MM.1S (cell line): ENCODE data around the gene ACIN1.

Experiments used
- DNase-seq: peaks from one replicate; pipeline ENCODE4 v3.0.0-alpha.2; 2015
- H2AFZ ChIP-seq: fragments of 300-600 bp; sonication (generic); 2 replicates; pipeline ENCODE4 v1.6.0; 2016; ENCODE audit warnings: antibody characterized with exemption, low read length
- H3F3A ChIP-seq: fragments of 300-600 bp; sonication (generic); 2 replicates; pipeline ENCODE4 v1.6.1; 2016; ENCODE audit warnings: mild to moderate bottlenecking, antibody characterized with exemption, low read length, moderate library complexity, mixed read lengths; ENCODE audit not compliant: insufficient read depth
- H3K27ac ChIP-seq: fragments of 300-600 bp; sonication (generic); 2 replicates; pipeline ENCODE4 v1.5.1; 2016; ENCODE audit warnings: mild to moderate bottlenecking, low read length
- H3K27me3 ChIP-seq: fragments of 300-600 bp; sonication (generic); replicated peaks from 2 replicates; pipeline ENCODE4 v1.6.0; 2016; ENCODE audit warnings: low read length; ENCODE audit not compliant: insufficient read depth
- H3K36me3 ChIP-seq: fragments of 300-600 bp; sonication (generic); replicated peaks from 2 replicates; pipeline ENCODE4 v1.6.1; 2016; ENCODE audit warnings: mild to moderate bottlenecking, low read length, mixed read lengths; ENCODE audit not compliant: insufficient read depth
- H3K4me1 ChIP-seq: fragments of 300-600 bp; sonication (generic); 2 replicates; pipeline ENCODE4 v1.6.1; 2016; ENCODE audit warnings: low read length, mixed read lengths
- H3K4me2 ChIP-seq: fragments of 300-600 bp; sonication (generic); 2 replicates; pipeline ENCODE4 v1.6.0; 2016; ENCODE audit warnings: low read depth, low read length
- H3K4me3 ChIP-seq: fragments of 300-600 bp; sonication (generic); 2 replicates; pipeline ENCODE4 v1.5.1; 2016; ENCODE audit warnings: low read length, mixed read lengths
- H3K79me2 ChIP-seq: fragments of 300-600 bp; sonication (generic); 2 replicates; pipeline ENCODE4 v1.6.1; 2016; ENCODE audit warnings: mixed run types, low read length, mixed read lengths
- H3K9ac ChIP-seq: fragments of 300-600 bp; sonication (generic); 2 replicates; pipeline ENCODE4 v1.6.1; 2016; ENCODE audit warnings: low read length, mixed read lengths
- H3K9me2 ChIP-seq: fragments of 300-600 bp; sonication (generic); replicated peaks from 2 replicates; pipeline ENCODE4 v1.6.1; 2016; ENCODE audit warnings: mild to moderate bottlenecking, low read length, mixed read lengths; ENCODE audit not compliant: insufficient read depth
- H3K9me3 ChIP-seq: fragments of 300-600 bp; sonication (generic); replicated peaks from 2 replicates; pipeline ENCODE4 v1.6.1; 2016; ENCODE audit warnings: mild to moderate bottlenecking, low read length, mixed read lengths; ENCODE audit not compliant: insufficient read depth
- H4K20me1 ChIP-seq: fragments of 300-600 bp; sonication (generic); 2 replicates; pipeline ENCODE4 v1.6.1; 2016; ENCODE audit warnings: mild to moderate bottlenecking, low read length, moderate library complexity, mixed read lengths; ENCODE audit not compliant: insufficient read depth
- EZH2 ChIP-seq: fragments of 300-600 bp; sonication (generic); optimal IDR thresholded peaks from 2 replicates; pipeline ENCODE3; 2017; ENCODE audit warnings: low read depth, mild to moderate bottlenecking, antibody characterized with exemption, low read length, mixed read lengths
- EZH2phosphoT487 ChIP-seq: fragments of 300-600 bp; sonication (generic); IDR thresholded peaks from 2 replicates; pipeline ENCODE4 v1.6.1; 2018; ENCODE audit warnings: antibody characterized with exemption, low read length
- TF ChIP-seq, protein P1 (sequence below): fragments of 300-600 bp; sonication (generic); IDR thresholded peaks from 2 replicates; pipeline ENCODE4 v1.5.1; 2016; ENCODE audit warnings: antibody characterized with exemption, low read length, mixed read lengths

ACIN1 gene

DNA sequence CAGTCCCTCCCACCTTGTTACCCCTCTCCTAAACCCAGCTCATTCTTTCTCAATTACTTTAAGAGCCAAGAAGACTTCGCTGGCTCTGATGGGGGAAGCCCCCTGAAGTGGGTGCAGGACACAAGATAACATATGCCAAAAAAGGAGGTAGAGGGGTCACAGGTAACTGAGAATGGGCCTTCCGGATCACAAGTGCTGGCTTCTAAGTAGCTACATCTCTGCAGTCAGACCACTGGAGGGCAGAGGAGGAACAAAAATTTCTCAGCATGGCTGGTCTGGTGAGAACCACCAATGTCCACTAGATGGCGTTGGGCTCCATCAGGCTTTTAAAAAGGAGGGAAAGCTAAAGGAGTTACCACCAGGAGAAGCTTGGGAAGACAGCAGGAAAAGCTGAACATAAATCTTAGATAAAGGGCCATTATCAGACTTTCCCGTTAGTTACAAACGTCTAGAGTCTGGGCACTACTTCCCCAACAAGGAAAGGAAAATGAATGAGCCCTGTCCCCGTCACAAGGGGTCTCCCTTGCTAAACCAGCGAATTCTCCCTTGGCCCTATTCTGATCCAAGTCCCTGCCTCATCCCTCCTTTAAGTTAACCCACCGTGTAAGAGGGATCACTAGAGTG, 26.0 kb downstream of the ACIN1 start:
- H3K4me3 ChIP-seq = no peak overlapping the region
- TF ChIP-seq EZH2phosphoT487 (no peak), EZH2 (no peak)
- TF ChIP-seq, protein P1, sequence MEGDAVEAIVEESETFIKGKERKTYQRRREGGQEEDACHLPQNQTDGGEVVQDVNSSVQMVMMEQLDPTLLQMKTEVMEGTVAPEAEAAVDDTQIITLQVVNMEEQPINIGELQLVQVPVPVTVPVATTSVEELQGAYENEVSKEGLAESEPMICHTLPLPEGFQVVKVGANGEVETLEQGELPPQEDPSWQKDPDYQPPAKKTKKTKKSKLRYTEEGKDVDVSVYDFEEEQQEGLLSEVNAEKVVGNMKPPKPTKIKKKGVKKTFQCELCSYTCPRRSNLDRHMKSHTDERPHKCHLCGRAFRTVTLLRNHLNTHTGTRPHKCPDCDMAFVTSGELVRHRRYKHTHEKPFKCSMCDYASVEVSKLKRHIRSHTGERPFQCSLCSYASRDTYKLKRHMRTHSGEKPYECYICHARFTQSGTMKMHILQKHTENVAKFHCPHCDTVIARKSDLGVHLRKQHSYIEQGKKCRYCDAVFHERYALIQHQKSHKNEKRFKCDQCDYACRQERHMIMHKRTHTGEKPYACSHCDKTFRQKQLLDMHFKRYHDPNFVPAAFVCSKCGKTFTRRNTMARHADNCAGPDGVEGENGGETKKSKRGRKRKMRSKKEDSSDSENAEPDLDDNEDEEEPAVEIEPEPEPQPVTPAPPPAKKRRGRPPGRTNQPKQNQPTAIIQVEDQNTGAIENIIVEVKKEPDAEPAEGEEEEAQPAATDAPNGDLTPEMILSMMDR = peak; percentile 88
- no peaks in the 10 kb centered on the region for H3K9me2 ChIP-seq
- H2AFZ ChIP-seq = no peak overlapping the region
- H3K4me2 ChIP-seq = no peak overlapping the region
- H3K9me3 ChIP-seq = no peaks in the 10 kb centered on the region
- H3K27ac ChIP-seq = no peak overlapping the region
- DNase-seq = peak; percentile 72
- H4K20me1 ChIP-seq = no peaks in the 10 kb centered on the region
- H3K36me3 ChIP-seq = no peaks in the 10 kb centered on the region
- H3K4me1 ChIP-seq = peaks cover 7% of the 10 kb centered on the region; the same call in 1 of the 2 replicates
- peaks cover 26% of the 10 kb centered on the region for H3K79me2 ChIP-seq
- no peak overlapping the region for H3K9ac ChIP-seq
- H3F3A ChIP-seq = no peaks in the 10 kb centered on the region
- H3K27me3 ChIP-seq = no peaks in the 10 kb centered on the region

DNA sequence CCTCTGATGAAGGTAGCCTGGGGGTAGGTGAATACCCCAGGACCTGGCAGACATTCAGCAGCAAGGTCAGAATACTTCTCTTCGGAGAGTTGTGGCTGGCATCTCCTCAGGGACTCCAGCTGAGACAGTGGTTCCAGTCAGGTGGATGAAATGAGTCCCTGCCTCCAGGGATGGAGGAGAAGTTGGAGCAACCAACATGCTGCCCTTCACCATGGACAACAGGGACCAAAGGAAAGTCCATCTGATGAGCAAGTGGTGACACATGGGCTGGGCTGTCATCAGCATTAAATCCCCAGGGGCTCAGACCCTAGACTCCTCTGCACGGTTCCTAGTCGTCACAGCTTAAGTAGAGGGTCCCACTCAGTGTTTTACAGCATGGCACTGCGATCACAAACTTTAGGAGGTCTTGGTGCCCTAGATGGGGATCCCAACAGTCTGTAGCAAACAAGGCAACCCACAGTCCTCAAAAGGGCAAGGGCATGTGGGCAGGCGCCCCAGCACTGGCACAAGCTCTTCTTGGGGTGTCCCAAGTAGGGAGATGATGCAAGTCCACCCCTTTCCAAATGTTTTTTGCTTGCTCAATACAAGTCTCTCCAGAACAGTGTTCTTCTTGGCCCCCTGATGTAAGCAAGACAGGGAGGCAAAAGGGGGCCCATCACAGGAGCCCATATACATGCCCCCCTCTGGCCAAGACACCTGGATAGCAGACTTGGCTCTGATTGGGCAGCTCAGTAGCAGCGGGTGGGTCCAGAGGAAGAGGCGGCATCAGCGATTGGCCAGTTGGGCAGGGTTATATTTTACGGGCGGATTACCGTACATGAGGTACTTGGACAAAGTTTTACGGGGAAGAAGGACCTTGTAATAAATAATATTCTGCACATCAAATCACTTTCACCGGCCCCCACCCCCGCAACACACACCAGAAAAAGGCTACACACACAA, 26.8 kb downstream of the ACIN1 start:
- H3K27me3 ChIP-seq = no peaks in the 10 kb centered on the region
- no peaks in the 10 kb centered on the region for H4K20me1 ChIP-seq
- H3K4me3 ChIP-seq = no peak overlapping the region
- no peak overlapping the region for H3K4me2 ChIP-seq
- H3F3A ChIP-seq = no peaks in the 10 kb centered on the region
- DNase-seq = no peak
- no peaks in the 10 kb centered on the region for H3K9me2 ChIP-seq
- H2AFZ ChIP-seq = no peak overlapping the region
- H3K4me1 ChIP-seq = peaks cover 7% of the 10 kb centered on the region; the same call in 1 of the 2 replicates
- H3K9ac ChIP-seq = no peak overlapping the region
- no peak overlapping the region for H3K27ac ChIP-seq
- H3K9me3 ChIP-seq = no peaks in the 10 kb centered on the region
- H3K79me2 ChIP-seq = peaks cover 26% of the 10 kb centered on the region
- no peaks in the 10 kb centered on the region for H3K36me3 ChIP-seq
- TF ChIP-seq, protein P1 = no peak
- no peak for TF ChIP-seq EZH2
- TF ChIP-seq EZH2phosphoT487 = no peak

DNA sequence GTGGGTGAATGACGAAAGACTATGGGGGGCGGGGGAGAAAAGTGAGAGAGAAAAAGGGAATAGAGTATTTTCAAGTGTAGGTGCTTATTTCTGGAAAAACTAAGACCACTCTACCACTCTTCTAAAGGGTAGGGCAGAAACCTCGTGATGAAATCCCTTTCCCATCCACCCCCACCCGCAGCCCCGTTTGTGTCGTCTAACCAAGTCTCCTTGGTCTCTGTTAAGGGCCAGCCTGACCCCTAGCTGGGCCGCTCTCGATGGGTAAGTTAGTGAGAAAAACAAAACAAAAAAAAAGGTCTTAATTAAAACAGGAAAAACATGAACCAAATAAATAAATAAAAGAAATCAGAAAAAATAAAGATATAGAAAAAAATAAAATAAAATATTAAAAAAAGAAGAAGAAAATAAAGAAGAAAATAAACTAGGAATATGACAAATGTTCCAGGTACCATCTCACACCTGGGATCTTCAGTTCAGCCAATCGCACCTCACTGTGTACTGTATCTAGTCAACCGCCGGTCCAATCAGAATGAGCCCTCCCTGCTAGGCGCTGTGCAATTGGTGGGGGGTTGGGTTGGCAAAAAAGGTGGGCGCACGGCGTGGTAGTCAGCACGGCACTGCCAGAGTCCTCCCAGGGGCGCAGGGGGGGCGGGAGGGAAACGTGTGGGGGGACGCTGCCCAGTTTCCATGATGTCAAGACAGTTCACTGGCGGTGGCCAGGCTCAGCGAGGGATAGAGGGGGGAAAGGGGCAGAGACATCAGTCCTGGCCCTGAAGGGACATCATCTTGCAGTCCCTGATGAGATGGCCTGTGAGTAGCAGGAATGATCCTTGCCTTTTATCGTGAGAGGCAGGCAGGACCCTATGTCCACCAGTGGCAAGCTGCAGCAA, 27.8 kb downstream of the ACIN1 start:
- Histone ChIP-seq H3K9me2 (no peaks in the 10 kb centered on the region), H3K4me3 (no peak overlapping the region), H3K27ac (no peak overlapping the region), H4K20me1 (no peaks in the 10 kb centered on the region), H3K9ac (no peak overlapping the region), H3K36me3 (no peaks in the 10 kb centered on the region), H3K79me2 (peaks cover 26% of the 10 kb centered on the region), H3K4me1 (peaks cover 6% of the 10 kb centered on the region; the same call in 1 of the 2 replicates), H3K27me3 (no peaks in the 10 kb centered on the region), H3K9me3 (no peaks in the 10 kb centered on the region), H2AFZ (no peak overlapping the region), H3K4me2 (no peak overlapping the region), H3F3A (no peaks in the 10 kb centered on the region)
- TF ChIP-seq, protein P1 = no peak
- TF ChIP-seq EZH2 (no peak), EZH2phosphoT487 (no peak)
- no peak for DNase-seq
